Stimulated activated effector memory CD8-positive, alpha-beta T cell treated with anti-CD3 and anti-CD28 coated beads, Interleukin-12 subunit alpha, Interleukin-12 subunit beta, amount 100 ng/mL, for 72 hours (primary cell): ENCODE results near the gene KCNH4.
"Not testable (repeated sequence)": the region's sequence is repeated elsewhere in the genome, so short reads cannot be mapped to it uniquely, and the experiment has no call there.

Source experiments
- ATAC-seq: fragments of 150-1000 bp; cut with Tn5 transposase; 2 replicates; pipeline ENCODE4 v1.10.0; 2021
- DNase-seq, 2 donors: peaks; one replicate each; pipeline ENCODE4 v3.0.0; 2021 to 2022; ENCODE audit warnings: low spot score in 2 of 2
- H3K27ac Mint-ChIP-seq: one replicate; pipeline ENCODE4 v1.8.0; 2022; ENCODE audit warnings: mild to moderate bottlenecking, mixed read lengths
- H3K36me3 Mint-ChIP-seq: one replicate; pipeline ENCODE4 v1.8.0; 2022; ENCODE audit warnings: mild to moderate bottlenecking, mixed read lengths
- H3K4me1 Mint-ChIP-seq: one replicate; pipeline ENCODE4 v1.8.0; 2022; ENCODE audit warnings: mixed read lengths
- H3K4me3 Mint-ChIP-seq: one replicate; pipeline ENCODE4 v1.8.0; 2022; ENCODE audit warnings: mild to moderate bottlenecking, mixed read lengths
- H3K9me3 Mint-ChIP-seq: one replicate; pipeline ENCODE4 v1.8.0; 2022; ENCODE audit warnings: mixed read lengths

Gene KCNH4

DNA sequence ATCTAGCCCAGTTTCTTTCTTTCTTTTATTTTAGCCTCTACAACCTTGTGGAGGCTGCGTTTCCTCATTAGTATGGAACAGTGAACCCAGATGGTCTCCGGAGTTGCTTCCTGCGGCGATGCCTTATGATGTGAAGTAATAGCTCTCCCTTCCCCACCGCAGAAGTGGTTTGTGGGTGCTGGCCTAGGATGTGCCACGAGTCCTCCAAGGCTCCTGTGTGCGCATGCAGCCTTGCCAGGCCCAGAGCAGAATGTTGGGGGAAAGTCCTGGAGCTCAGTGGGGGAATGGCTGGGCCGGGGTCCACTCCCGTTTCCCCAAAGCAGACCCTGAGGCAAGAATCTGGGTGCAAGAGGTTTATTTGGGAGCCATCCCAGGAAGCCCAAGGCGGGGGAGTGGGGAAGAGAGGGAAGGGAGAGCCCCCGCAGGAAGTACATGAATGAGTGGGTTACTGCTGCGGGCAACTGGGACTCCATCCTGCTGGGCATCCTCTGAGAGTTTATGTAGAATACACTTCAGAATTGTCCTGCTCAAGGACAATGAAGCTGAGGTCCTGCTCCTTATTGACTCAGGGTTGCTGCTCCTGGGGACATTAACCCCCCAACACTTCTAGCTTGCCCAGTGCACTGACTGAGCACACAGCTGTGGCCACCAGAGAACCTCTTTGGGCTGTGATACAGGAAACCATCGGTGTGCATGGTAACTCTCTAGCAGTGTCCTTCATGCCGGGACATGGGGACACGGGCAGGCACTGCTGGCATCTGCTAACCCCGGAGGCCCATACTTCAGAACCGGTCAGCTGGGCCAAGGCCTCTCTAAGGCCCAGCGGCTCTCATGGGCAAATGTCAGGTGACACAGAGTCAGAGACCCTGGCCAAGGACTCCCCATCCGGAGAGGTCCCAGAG is 8.1 kb upstream of the KCNH4 start:
- Mint-ChIP-seq H3K27ac (peak overlapping the region; percentile 23), H3K4me3 (no peak overlapping the region), H3K36me3 (peaks cover 9% of the 10 kb centered on the region), H3K9me3 (no peaks in the 10 kb centered on the region), H3K4me1 (peaks cover 27% of the 10 kb centered on the region)
- ATAC-seq (no peak), DNase-seq (no peak)

- H3K27ac Mint-ChIP-seq: peak overlapping the region; percentile 60
- no peaks in the 10 kb centered on the region for H3K9me3 Mint-ChIP-seq
- no peaks in the 10 kb centered on the region for H3K36me3 Mint-ChIP-seq
Observed at GRCh38 chr17:42187833-42188232, 6.9 kb upstream of the KCNH4 start.

DNA sequence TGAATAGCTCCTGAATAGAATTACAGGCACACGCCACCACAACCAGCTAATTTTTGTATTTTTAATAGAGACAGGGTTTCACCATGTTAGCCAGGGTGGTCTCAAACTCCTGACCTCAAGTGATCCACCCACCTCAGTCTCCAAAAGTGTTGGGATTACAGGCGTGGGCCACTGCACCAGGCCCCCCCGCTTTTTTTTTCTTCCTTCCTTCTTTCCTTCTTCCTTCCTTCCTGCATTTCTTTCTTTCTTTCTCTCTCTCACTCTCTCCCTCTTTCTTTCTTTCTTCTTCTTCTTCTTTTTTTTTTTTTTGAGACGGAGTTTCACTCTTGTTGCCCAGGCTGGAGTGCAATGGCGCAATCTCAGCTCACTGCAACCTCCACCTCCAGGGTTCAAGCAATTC is 5.2 kb upstream of the KCNH4 start:
- not testable (repeated sequence) for H3K4me3 Mint-ChIP-seq, H3K9me3 Mint-ChIP-seq, H3K36me3 Mint-ChIP-seq, H3K27ac Mint-ChIP-seq, ATAC-seq, DNase-seq
- peaks cover 29% of the 10 kb centered on the region for H3K4me1 Mint-ChIP-seq

More at GRCh38 chr17:42187833-42188232, 6.9 kb upstream of the KCNH4 start:
- ATAC-seq: no peak
- H3K4me3 Mint-ChIP-seq: no peak overlapping the region
- no peak for DNase-seq
- peaks cover 27% of the 10 kb centered on the region for H3K4me1 Mint-ChIP-seq

DNA sequence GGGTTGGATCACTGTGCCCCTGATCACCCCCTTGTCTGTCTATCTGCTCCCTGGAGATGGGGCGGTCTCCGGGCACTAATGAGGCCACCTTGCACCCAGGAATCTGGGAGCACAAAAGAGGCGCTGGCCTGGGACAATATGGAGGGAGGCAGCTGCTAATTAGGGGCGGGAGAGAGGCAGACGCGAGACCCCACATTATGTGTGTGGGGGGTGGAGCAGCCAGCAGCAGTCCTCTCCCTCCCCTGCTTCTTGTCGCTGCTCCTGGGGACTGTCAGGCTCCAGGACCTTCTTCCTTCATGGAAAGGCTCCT is 4.6 kb upstream of the KCNH4 start:
- Mint-ChIP-seq H3K27ac (no peak overlapping the region), H3K4me3 (no peak overlapping the region), H3K36me3 (no peaks in the 10 kb centered on the region), H3K9me3 (no peaks in the 10 kb centered on the region), H3K4me1 (peaks cover 31% of the 10 kb centered on the region)
- no peak for ATAC-seq
- DNase-seq: no peak

- Mint-ChIP-seq H3K4me1 (peaks cover 37% of the 10 kb centered on the region), H3K27ac (peak within 1 kb of the TSS; percentile 41), H3K4me3 (peak within 1 kb of the TSS; percentile 86), H3K36me3 (no peaks in the 10 kb centered on the region), H3K9me3 (no peaks in the 10 kb centered on the region)
- DNase-seq (no peak), ATAC-seq (no peak)
Observed at GRCh38 chr17:42184713-42185620, 4.0 kb upstream of the KCNH4 start, which contains the start of gene HCRT. Gene HCRT, minus strand, starts transcription at chr17:42185452. Its CDS starts 87 bp downstream, at chr17:42185365.

DNA sequence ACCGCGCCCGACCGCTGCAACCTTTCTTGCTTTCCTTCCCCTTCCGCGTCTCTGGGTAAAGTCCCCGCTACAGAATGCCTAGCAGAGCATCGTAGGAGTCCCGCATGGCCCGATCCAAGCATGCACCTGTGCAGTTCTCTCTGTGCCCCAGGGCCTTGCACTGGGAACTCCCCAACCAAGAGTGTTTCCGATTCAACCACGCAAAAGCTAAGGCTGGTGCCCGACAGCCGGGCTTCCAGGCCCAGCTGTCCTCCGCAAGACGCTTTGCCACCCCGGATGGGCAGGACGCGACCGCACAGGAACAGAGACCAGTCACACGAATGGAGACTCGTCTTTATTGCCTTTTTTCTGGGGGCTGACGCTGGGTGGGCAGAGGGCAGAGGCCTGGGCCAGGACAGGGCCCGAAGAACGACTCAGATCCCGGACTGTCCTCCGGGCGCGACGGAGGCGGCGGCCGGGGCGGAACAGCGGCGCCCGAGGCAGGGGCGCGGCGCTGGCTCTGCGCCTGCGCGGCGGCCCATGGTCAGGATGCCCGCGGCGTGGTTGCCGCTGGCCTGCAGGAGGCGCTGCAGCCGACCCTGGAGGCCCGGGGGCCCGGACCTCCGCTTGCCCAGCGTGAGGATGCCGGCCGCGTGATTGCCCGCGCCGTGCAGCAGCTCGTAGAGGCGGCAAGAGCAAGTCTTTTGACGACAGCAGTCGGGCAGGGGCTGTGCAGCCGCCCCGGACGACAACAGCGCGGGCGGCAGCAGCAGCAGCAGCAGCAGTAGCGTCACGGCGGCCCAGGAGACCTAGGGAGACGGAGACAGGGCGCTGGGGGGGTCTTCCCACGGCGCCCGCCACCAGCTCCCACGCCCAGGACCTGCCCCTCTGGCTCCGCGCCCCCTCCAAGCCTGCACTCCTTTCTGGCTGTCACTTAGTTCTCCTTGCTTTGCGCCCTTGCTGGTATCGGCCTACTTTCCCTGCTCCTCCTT is 3.1 kb upstream of the KCNH4 start:
- peak overlapping the region; percentile 41 for H3K27ac Mint-ChIP-seq
- no peaks in the 10 kb centered on the region for H3K9me3 Mint-ChIP-seq
- ATAC-seq (peak; percentile 80), DNase-seq (peak; percentile 94 to 95)
- H3K4me1 Mint-ChIP-seq: peaks cover 47% of the 10 kb centered on the region
- H3K4me3 Mint-ChIP-seq: peak overlapping the region; percentile 86
- no peaks in the 10 kb centered on the region for H3K36me3 Mint-ChIP-seq

GRCh38 chr17:42182927-42183734 is 2.2 kb upstream of the KCNH4 start:
- Mint-ChIP-seq H3K4me3 (peak overlapping the region; percentile 86), H3K36me3 (no peaks in the 10 kb centered on the region), H3K27ac (no peak overlapping the region), H3K4me1 (peaks cover 56% of the 10 kb centered on the region), H3K9me3 (no peaks in the 10 kb centered on the region)
- no peak for DNase-seq
- ATAC-seq: no peak

DNA sequence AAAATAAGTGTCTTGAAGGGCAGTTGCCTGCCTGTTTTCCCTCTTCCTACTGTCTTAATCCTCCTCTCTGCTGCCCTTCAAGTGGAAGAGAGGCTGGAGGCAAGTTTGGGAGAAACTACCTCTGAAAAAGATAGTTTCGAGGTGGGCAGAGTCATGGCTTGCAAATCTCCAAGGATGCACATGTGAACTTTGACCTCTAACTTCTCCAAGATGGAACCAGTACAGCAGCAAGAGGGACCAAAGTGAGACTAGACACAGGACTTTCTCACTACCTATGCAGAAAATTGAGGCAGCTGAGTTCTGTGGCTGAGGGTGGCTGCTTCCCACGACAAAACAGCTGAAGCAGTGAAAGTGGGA is 887 bp upstream of the KCNH4 start:
- Mint-ChIP-seq H3K4me1 (peaks cover 63% of the 10 kb centered on the region), H3K4me3 (peak overlapping the region; percentile 86), H3K36me3 (no peaks in the 10 kb centered on the region), H3K27ac (no peak overlapping the region), H3K9me3 (no peaks in the 10 kb centered on the region)
- no peak for ATAC-seq
- DNase-seq: no peak

DNA sequence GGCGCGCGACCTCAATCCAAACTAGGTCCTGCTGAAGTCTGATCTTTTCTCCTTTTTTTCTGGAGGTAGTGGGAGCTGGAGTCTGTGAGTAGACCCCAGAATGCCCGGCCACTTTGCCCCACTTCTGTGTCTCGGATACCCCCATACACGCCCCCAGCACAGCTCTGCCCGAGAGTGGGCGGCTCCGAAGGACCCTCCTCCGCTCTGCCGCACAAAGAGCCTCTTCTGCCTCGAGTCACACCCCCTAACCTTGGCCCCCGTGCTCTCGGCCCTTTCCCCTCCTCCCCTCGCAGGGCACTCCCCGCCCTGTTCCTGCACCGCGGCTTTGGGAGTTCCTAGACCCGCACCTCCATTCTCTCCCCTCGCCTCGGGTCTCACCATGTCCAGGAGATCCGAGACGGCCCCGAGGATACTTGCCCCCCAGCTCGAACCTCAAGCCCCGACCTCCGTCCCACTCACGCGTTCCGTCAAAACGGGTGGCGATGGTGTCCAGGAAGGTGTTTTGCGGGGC is 476 bp downstream of the KCNH4 start:
- peak overlapping the region; percentile 86 for H3K4me3 Mint-ChIP-seq
- ATAC-seq (no peak), DNase-seq (no peak)
- H3K27ac Mint-ChIP-seq: no peak overlapping the region
- no peaks in the 10 kb centered on the region for H3K9me3 Mint-ChIP-seq
- H3K4me1 Mint-ChIP-seq: peaks cover 63% of the 10 kb centered on the region
- no peaks in the 10 kb centered on the region for H3K36me3 Mint-ChIP-seq

DNA sequence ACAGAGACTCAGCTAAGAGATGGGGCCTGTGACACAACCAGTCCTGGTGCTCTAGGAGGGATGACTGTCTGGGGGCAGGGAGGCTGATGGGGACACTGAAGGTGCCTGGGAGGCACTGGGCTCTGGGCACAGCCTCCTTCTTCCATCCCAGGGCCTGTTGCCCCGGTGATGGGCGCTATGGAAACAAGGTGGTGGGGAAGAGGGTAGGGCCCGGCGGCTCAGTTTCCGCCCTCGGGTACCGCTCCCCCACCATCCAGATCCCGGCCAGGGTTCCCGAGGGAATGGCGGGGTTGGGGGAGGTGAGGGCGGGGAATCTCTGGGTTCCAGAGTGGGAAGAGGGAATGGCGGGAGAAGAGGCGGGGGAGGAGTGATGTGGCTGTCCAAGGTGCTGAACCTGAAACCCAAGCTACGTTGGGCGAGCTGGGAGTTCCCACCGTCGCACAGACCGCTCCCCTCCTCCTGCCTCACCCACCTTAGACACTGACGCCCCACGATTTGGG is 981 bp downstream of the KCNH4 start:
- no peaks in the 10 kb centered on the region for H3K9me3 Mint-ChIP-seq
- ATAC-seq (no peak), DNase-seq (no peak)
- H3K4me3 Mint-ChIP-seq: peak overlapping the region; percentile 86
- peaks cover 61% of the 10 kb centered on the region for H3K4me1 Mint-ChIP-seq
- H3K36me3 Mint-ChIP-seq: no peaks in the 10 kb centered on the region
- H3K27ac Mint-ChIP-seq: no peak overlapping the region

DNA sequence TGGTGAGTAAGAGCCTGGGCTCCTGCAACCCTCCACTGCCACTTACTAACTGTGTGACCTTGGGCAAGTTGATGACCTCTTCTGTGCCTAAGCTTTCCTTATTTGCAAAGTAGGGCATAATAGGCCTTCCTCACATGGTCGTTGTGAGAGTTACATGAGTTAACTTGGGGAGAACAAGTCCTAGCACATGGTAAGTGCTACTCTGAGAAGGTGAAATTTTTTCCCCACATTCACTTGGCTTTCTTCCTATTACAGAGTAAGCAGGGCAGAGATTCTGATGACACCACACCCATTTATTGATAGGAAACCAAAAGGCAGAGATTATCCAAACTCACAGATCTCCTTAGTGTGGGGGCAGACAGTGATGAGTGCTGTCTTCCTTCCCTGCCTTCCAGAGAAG is 1.6 kb downstream of the KCNH4 start:
- Mint-ChIP-seq H3K9me3 (no peaks in the 10 kb centered on the region), H3K4me1 (peaks cover 55% of the 10 kb centered on the region), H3K4me3 (peak overlapping the region; percentile 86), H3K27ac (peak overlapping the region; percentile 57), H3K36me3 (no peaks in the 10 kb centered on the region)
- no peak for DNase-seq
- ATAC-seq: peak; percentile 33

- H3K9me3 Mint-ChIP-seq: no peaks in the 10 kb centered on the region
- H3K4me1 Mint-ChIP-seq: peaks cover 53% of the 10 kb centered on the region
- H3K4me3 Mint-ChIP-seq: peak overlapping the region; percentile 86
- H3K36me3 Mint-ChIP-seq: no peaks in the 10 kb centered on the region
- ATAC-seq: peak; percentile 60
- peak overlapping the region; percentile 57 for H3K27ac Mint-ChIP-seq
- DNase-seq: no peak
Observed at GRCh38 chr17:42178817-42179216, 2.1 kb downstream of the KCNH4 start.

GRCh38 chr17:42177684-42178083 is 3.3 kb downstream of the KCNH4 start:
- Mint-ChIP-seq H3K27ac (no peak overlapping the region), H3K36me3 (no peaks in the 10 kb centered on the region), H3K4me3 (no peak overlapping the region), H3K9me3 (no peaks in the 10 kb centered on the region), H3K4me1 (peaks cover 42% of the 10 kb centered on the region)
- DNase-seq: no peak
- no peak for ATAC-seq
